HG03442 (cell line): ENCODE measurements around the gene CABP2.
"Not testable (repeated sequence)": the region's sequence is repeated elsewhere in the genome, so short reads cannot be mapped to it uniquely, and the experiment has no call there.

Source experiments
- ATAC-seq: cut with Tn5 transposase; IDR thresholded peaks from one replicate; pipeline ENCODE4 v1.9.1; 2021; ENCODE audit warnings: mild to moderate bottlenecking, moderate library complexity; ENCODE audit not compliant: unreplicated experiment

CABP2 gene

GRCh38 chr11:67522844-67523555, at the start of gene CABP2:
TSS of gene CABP2 (minus strand) at chr11:67523446. CDS start at chr11:67523326, 120 bp downstream.
- ATAC-seq = no peak

- ATAC-seq = no peak
Observed at GRCh38 chr11:67572747-67573419, 49.6 kb upstream of the CABP2 start.

GRCh38 chr11:67572305-67572704, 49.1 kb upstream of the CABP2 start:
- no peak for ATAC-seq

GRCh38 chr11:67571443-67571842, 48.2 kb upstream of the CABP2 start:
- ATAC-seq = no peak

- no peak for ATAC-seq
Observed at GRCh38 chr11:67564230-67564629, 41.0 kb upstream of the CABP2 start.

GRCh38 chr11:67563705-67564114, 40.5 kb upstream of the CABP2 start:
- ATAC-seq = not testable (repeated sequence)

- ATAC-seq = no peak
Observed at GRCh38 chr11:67562963-67563704, 39.9 kb upstream of the CABP2 start.

- peak; percentile 65 for ATAC-seq
Observed at GRCh38 chr11:67561971-67562619, 38.8 kb upstream of the CABP2 start.

- ATAC-seq = no peak
Observed at GRCh38 chr11:67558084-67558772, 35.0 kb upstream of the CABP2 start.

GRCh38 chr11:67556244-67556643, 33.0 kb upstream of the CABP2 start:
- no peak for ATAC-seq

GRCh38 chr11:67551697-67552096, 28.5 kb upstream of the CABP2 start:
- not testable (repeated sequence) for ATAC-seq

- ATAC-seq = no peak
Observed at GRCh38 chr11:67551127-67551526, 27.9 kb upstream of the CABP2 start.

GRCh38 chr11:67548555-67549110, 25.4 kb upstream of the CABP2 start:
- no peak for ATAC-seq

GRCh38 chr11:67548112-67548511, 24.9 kb upstream of the CABP2 start:
- ATAC-seq = not testable (repeated sequence)

GRCh38 chr11:67545280-67545679, 22.0 kb upstream of the CABP2 start:
- ATAC-seq = no peak

GRCh38 chr11:67544616-67545242, 21.5 kb upstream of the CABP2 start:
- no peak for ATAC-seq

GRCh38 chr11:67543585-67543984, 20.3 kb upstream of the CABP2 start:
- no peak for ATAC-seq

- no peak for ATAC-seq
Observed at GRCh38 chr11:67542971-67543370, 19.7 kb upstream of the CABP2 start.

- no peak for ATAC-seq
Observed at GRCh38 chr11:67542169-67542568, 18.9 kb upstream of the CABP2 start.

- ATAC-seq = no peak
Observed at GRCh38 chr11:67541198-67541597, 18.0 kb upstream of the CABP2 start.
